CD4-positive, alpha-beta T cell treated with Interleukin-21 for 1 hour (primary cell): ENCODE measurements around the gene LGALSL.
"Not testable (repeated sequence)": the region's sequence is repeated elsewhere in the genome, so short reads cannot be mapped to it uniquely, and the experiment has no call there.

ENCODE experiments used
- DNase-seq: peaks from one replicate; pipeline ENCODE4 v3.0.0-alpha.2; 2020

Gene LGALSL

DNA sequence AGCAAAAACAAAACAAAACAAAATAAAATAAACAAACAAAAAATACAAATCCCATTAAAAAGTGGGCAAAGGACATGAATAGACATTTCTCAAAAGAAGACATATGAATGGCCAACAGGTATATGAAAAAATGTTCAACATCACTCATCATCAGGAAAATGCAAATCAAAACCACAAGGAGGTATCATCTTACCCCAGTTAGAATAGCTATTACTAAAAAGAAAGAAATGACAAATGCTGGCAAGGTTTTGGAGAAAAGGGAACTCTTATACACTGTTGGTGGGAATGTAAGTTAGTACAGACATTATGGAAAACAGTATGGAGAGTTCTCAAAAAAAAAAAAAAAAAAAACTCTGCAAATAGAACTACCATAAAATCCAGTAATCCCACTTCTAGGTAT lies 8.0 kb upstream of the LGALSL start:
- not testable (repeated sequence) for DNase-seq

- no peak for DNase-seq
These were observed 6.5 kb upstream of the LGALSL start for GRCh38 chr2:64447317-64448040.

DNA sequence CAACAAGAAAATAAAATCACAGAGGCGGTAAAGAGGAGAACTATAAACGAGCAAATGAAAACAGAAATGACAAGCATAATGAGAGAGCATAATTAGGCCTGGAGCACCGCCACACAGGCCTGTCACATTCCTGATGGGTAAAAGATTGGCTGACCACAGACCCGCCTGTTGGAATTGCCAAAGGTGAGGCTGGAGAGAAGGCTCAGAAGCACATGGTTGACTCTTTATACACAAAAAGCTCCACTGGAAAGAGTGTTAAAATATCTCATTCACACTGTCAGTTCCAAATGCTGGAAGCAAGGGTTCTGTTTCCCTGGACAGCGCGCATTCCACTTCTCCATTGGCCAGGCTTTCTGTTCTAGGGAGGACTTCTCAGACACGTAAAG lies 5.9 kb upstream of the LGALSL start:
- DNase-seq = no peak

DNA sequence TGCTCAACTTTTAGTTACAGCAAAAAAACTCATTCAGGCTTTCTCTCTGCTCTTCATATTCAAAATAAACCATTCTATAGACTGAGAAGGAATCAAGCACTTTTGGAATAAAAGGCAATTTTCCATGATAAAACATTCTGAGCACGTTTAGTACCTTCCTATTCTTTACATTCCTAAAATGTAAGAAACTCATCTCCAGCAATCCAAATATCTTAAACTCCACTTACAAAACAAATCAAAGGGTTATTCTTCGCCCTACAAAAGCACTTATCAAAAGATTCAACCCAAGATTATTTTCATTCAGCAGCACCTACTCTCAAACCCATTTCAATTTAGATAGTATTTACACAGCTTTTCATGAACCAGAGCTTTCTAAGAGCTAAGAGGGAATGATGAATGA lies 2.9 kb upstream of the LGALSL start:
- DNase-seq = no peak

DNA sequence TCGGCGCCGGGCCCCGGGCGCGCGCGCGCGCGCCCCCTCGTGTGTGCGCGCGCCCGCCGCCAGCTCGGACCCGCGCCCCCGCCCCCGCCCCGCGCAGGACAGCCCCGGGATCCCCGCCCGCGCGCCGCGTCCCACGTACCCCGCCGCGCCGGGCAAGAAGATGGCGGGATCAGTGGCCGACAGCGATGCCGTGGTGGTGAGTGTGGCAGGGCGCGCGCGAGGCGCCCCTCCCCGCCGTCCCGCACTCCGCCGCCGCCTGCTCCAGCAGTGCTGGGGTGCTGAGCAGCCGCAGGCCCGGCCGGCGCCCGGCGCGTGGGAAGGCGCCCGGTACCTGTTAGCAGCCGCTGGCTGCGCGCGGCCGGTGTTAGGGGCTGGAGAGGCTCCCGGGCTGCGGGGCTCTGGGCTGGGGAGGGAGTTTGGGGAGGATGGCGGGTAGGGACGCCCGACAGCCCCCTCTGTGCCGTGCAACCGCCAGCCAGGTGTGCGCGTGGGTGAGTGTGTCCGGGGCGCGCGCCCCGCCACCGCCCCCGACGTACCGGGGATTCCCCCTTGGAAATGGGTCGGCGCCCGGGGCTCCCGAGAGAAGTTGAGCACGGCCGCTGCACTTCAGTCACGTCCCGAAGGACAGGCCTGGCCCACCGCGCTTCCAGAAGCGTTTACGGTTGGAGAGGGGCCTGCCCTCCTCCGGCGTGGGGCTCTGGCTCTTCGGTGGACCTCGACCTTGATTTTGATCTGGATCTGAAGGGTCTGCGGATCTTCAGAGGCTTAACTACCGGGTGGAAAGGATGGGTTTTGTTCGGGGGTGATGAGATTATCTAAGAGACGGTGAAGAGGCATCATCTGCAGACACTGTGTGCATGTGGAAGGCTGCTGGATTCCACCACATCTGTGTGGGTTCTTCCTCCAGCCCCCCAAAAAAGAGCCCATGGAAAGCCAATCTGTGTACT lies 697 bp downstream of the LGALSL start:
- peak; percentile 43 for DNase-seq

DNA sequence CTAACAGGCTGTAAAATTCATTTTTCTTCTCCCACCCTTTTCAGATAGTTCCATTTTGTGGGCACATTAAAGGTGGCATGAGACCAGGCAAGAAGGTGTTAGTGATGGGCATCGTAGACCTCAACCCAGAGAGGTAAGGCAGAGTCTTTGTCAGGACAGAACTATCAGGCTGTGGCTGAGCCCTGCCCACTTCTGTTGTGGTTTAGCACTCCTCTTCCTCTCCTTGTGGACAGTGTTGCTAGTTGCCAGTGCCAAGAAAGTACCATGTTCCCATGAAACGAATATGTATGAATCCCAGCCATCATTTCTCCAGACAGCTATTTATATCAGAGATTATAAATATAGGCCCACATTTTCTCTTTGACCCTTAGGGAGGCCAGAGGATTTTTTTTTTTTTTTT lies 1.6 kb downstream of the LGALSL start:
- DNase-seq = no peak

DNA sequence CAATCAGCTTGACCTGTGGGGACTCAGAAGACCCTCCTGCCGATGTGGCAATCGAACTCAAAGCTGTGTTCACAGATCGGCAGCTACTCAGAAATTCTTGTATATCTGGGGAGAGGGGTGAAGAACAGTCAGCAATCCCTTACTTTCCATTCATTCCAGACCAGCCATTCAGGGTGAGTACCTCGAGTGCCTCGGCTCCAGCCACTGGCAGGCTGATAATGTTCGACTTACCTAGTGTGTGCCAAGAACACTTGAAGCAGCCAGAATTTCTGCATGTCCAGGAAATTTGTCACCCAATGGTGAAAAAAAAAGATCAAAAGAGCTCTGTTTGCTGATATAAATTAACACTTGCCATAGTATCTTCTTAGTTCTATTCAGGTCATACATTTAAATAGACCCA lies 2.3 kb downstream of the LGALSL start:
- DNase-seq = no peak

DNA sequence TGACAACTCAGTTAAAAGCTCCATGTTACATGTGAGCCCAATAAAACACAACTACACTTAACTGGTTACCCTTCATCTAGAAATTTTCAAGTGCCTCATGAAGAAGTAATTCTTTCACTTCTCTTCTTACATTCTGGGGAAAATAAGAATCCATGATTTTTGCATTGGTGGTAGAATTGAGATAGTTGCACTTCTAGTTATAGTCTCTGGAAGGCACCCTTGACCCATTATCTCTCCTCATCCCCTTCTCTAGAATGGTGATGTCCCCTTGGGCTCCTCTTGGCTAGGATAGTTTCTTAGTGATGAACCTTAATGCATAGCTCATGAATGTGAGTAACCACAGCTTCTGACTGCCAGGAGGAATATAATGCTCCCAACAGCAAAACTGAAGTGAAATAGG lies 3.6 kb downstream of the LGALSL start:
- no peak for DNase-seq

GRCh38 chr2:64459575-64459974 lies 5.6 kb downstream of the LGALSL start:
- no peak for DNase-seq

DNA sequence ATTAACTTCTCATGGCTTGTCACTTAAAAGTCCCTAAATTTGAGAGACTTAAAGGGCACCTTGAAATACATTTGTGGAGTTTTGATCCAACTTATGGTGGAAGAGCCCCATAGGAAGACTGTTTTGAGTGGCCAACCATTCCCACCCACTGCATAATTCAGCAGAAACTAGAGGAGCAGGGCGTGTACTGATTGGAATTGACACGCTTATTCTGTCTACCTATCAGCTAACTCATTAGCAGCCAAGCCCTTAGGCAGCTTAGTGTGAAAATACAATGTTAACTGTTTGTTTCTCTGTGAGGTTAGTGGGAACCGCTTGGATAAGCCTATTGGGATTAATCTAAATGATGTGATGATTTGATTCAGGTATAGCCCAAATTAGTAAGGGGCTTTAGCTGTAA lies 6.4 kb downstream of the LGALSL start:
- DNase-seq = no peak

GRCh38 chr2:64461271-64462058 lies 7.5 kb downstream of the LGALSL start:
- DNase-seq = no peak

- DNase-seq = no peak
These were observed 8.2 kb downstream of the LGALSL start for GRCh38 chr2:64462171-64462570.

GRCh38 chr2:64462940-64463700 lies 9.2 kb downstream of the LGALSL start:
- DNase-seq = no peak

GRCh38 chr2:64463781-64464180 lies 9.8 kb downstream of the LGALSL start:
- DNase-seq = no peak

GRCh38 chr2:64466478-64467085 lies 12.6 kb downstream of the LGALSL start:
- no peak for DNase-seq

GRCh38 chr2:64467096-64467843 lies 13.3 kb downstream of the LGALSL start:
- no peak for DNase-seq

GRCh38 chr2:64469261-64469660 lies 15.3 kb downstream of the LGALSL start:
- no peak for DNase-seq

- no peak for DNase-seq
These were observed 16.1 kb downstream of the LGALSL start for GRCh38 chr2:64470071-64470470.

GRCh38 chr2:64470766-64471295 lies 16.9 kb downstream of the LGALSL start:
- no peak for DNase-seq

DNA sequence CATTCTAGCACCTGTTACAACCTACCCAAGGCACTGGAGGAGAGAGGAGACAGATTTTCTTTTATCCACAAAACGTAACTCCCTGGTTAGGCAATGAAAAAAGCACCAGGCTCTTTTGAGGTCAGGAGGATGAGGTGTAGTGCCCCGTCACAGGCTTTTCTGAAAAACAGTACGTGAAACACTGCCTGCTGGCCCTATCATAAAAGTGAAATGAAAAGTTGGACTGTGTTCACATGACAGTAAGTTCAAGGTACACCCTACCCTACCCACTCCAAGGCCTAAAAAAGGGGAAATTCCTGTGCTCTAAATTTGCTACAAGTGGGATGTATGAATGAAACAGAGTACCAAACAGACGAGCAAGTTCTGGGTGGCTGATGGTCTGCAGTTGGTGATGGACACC lies 17.6 kb downstream of the LGALSL start:
- DNase-seq = no peak

- DNase-seq = no peak
These were observed 18.9 kb downstream of the LGALSL start for GRCh38 chr2:64472881-64473280.
